Activated CD4-positive, CD25-positive, alpha-beta regulatory T cell treated with anti-CD3 and anti-CD28 coated beads, Interleukin-2, amount 50 U/mL, for 24 hours (primary cell): ENCODE data around the gene ANKHD1.
"Not testable (repeated sequence)": the region's sequence is repeated elsewhere in the genome, so short reads cannot be mapped to it uniquely, and the experiment has no call there.

Experiments used
- ATAC-seq, 2 donors: fragments of 150-1000 bp; cut with Tn5 transposase; one replicate each; pipeline ENCODE4 v1.10.0; 2021; ENCODE audit warnings: mild to moderate bottlenecking in 1 of 2, moderate library complexity in 1 of 2

Gene ANKHD1

GRCh38 chr5:140566665-140567064, 165.0 kb downstream of the ANKHD1 start:
- ATAC-seq: no peak

GRCh38 chr5:140567136-140567818, 165.6 kb downstream of the ANKHD1 start:
- no peak for ATAC-seq

GRCh38 chr5:140567871-140568270, 166.2 kb downstream of the ANKHD1 start:
- no peak for ATAC-seq

GRCh38 chr5:140568443-140569063, 166.9 kb downstream of the ANKHD1 start:
- no peak for ATAC-seq

GRCh38 chr5:140569197-140569596, 167.6 kb downstream of the ANKHD1 start:
- no peak for ATAC-seq

GRCh38 chr5:140570058-140570457, 168.4 kb downstream of the ANKHD1 start:
- no peak for ATAC-seq

GRCh38 chr5:140570488-140570887, 168.9 kb downstream of the ANKHD1 start:
- ATAC-seq: no peak

GRCh38 chr5:140571105-140571504, 169.5 kb downstream of the ANKHD1 start:
- ATAC-seq: no peak

- no peak for ATAC-seq
Measured at GRCh38 chr5:140573683-140574082, 172.1 kb downstream of the ANKHD1 start.

- ATAC-seq: no peak
Measured at GRCh38 chr5:140574165-140574564, 172.5 kb downstream of the ANKHD1 start.

- ATAC-seq: no peak
Measured at GRCh38 chr5:140575309-140575708, 173.7 kb downstream of the ANKHD1 start.

GRCh38 chr5:140576776-140577201, 175.2 kb downstream of the ANKHD1 start:
- ATAC-seq: no peak

GRCh38 chr5:140579188-140579747, 177.6 kb downstream of the ANKHD1 start:
- not testable (repeated sequence) for ATAC-seq

- ATAC-seq: no peak
Measured at GRCh38 chr5:140587495-140587894, 185.9 kb downstream of the ANKHD1 start.

- no peak for ATAC-seq
Measured at GRCh38 chr5:140588311-140589070, 186.9 kb downstream of the ANKHD1 start.
